ENCODE data around the gene CCDC192. TPM values are rescaled to one million over a fixed set of nuclear protein-coding genes. Genes with fewer than 3 reads are reported as not detected.

Gene CCDC192
- total and polyA plus RNA-seq, 2 experiments from 2014 or later: 0.40 TPM; not detected in 1

- Mint-ChIP-seq H3K27ac (no peak overlapping the region), H3K4me1 (no peaks in the 10 kb centered on the region; the same call in 2 of the 3 replicates), H3K9me3 (no peaks in the 10 kb centered on the region), H3K27me3 (ENCODE audit: insufficient read depth, low read depth, poor library complexity) (no peaks in the 10 kb centered on the region), H3K4me3 (no peak overlapping the region), H3K36me3 (ENCODE audit: low read depth) (no peaks in the 10 kb centered on the region)
- H2AFZ ChIP-seq: no peak overlapping the region
- ATAC-seq (no peak), DNase-seq (ENCODE audit: low spot score) (no peak)
- no peak overlapping the region for H3K27ac ChIP-seq (ENCODE audit: low read depth)
- no peaks in the 10 kb centered on the region for H3K9me2 ChIP-seq (ENCODE audit: insufficient read depth)
- no peaks in the 10 kb centered on the region for H4K20me1 ChIP-seq (replicated peaks; ENCODE audit: insufficient read depth)
- no peaks in the 10 kb centered on the region for H3K36me3 ChIP-seq (ENCODE audit: insufficient read depth)
- no peak for TF ChIP-seq EZH2 (IDR thresholded peaks at IDR 0.05; ENCODE audit: low read depth, unreplicated experiment)
- no peak for TF ChIP-seq ZNF462 (CRISPR knock-in tag; IDR thresholded peaks at IDR 0.05)
- no peak for TF ChIP-seq EZH2phosphoT487 (IDR thresholded peaks at IDR 0.05; ENCODE audit: unreplicated experiment)
- TF ChIP-seq ETS1 (IDR thresholded peaks at IDR 0.05): no peak
- no peak for TF ChIP-seq NANOG (IDR thresholded peaks at IDR 0.05; ENCODE audit: borderline replicate concordance)
- TF ChIP-seq CTCF (conservative IDR thresholded peaks at IDR 0.05; ENCODE audit: low read depth in 2 of 2): no peak
- no peak for TF ChIP-seq ZNF331 (CRISPR knock-in tag; IDR thresholded peaks at IDR 0.05; ENCODE audit: low read depth)
- no peak for TF ChIP-seq STAT1 (IDR thresholded peaks at IDR 0.05; ENCODE audit: unreplicated experiment)
- no peak for TF ChIP-seq JUNB (IDR thresholded peaks at IDR 0.05; ENCODE audit: unreplicated experiment)
- no peak for TF ChIP-seq REST (IDR thresholded peaks at IDR 0.05; ENCODE audit: unreplicated experiment)
- TF ChIP-seq CREB1 (CRISPR knock-in tag; IDR thresholded peaks at IDR 0.05; ENCODE audit: low read depth): no peak
- TF ChIP-seq ZNF114 (CRISPR knock-in tag; IDR thresholded peaks at IDR 0.05): no peak
- no peak for TF ChIP-seq POLR2AphosphoS5 (IDR thresholded peaks at IDR 0.05; ENCODE audit: low read depth)
- no peaks in the 10 kb centered on the region for H3K4me1 ChIP-seq (ENCODE audit: insufficient read depth)
- H3K4me2 ChIP-seq: no peak overlapping the region
- H3K27me3 ChIP-seq (ENCODE audit: insufficient read depth): no peaks in the 10 kb centered on the region
- H3F3A ChIP-seq (replicated peaks; ENCODE audit: low read depth): no peaks in the 10 kb centered on the region
- no peaks in the 10 kb centered on the region for H3K79me2 ChIP-seq (replicated peaks; ENCODE audit: insufficient read depth)
- H3K4me3 ChIP-seq: no peak overlapping the region
These were observed 265.8 kb downstream of the CCDC192 start for GRCh38 chr5:127969002-127969401.
